NK-92 treated with Interleukin-12 subunit alpha and Interleukin-12 subunit beta, amount 100 ng/mL, for 24 hours (cell line): ENCODE results near the gene CAMK1G.

ENCODE experiments used
- DNase-seq: peaks from one replicate; lab custom pipeline; 2025; lab: John Stamatoyannopoulos, UW

The CAMK1G gene

GRCh38 chr1:209600541-209600940 is 17.0 kb downstream of the CAMK1G start:
- DNase-seq, result no peak

DNA sequence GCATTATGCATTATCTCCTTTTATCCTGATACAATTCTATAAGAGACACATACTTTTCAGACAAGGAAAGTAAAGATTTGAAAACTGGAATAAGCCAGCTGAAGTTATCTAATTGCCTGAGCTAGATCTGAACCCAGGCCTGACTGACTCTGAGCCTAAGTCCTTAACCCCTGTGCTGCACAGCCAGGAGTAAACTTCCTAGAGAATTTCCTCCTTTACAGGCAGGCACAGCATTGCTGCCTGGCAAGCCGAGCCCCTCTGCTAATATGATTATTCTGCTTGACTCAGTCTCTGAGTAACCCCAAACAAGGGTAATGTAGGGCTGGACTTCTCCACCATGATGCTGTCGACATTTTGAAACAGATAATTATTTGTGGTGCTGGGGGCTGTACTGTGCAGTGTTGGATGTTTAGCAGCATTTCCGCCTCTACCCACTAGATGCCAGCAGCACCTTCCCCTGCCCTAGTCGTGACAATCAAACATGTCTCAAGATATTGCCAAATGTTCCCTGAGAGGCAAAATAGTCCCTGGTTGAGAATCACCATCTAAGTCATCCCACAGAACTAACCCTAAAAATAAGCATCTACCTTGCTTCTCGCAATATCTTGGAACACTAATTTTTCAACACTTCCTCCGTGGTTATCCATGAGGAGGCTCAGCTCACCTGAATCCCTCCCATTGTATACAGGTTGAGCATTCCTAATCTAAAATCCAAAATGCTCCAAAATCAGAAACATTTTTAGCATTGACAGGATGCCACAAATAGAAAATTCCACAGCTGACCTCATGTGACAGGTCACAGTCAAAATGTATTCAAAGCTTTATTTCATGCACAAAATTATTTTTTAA is 18.5 kb downstream of the CAMK1G start:
- peak; percentile 7 for DNase-seq

DNA sequence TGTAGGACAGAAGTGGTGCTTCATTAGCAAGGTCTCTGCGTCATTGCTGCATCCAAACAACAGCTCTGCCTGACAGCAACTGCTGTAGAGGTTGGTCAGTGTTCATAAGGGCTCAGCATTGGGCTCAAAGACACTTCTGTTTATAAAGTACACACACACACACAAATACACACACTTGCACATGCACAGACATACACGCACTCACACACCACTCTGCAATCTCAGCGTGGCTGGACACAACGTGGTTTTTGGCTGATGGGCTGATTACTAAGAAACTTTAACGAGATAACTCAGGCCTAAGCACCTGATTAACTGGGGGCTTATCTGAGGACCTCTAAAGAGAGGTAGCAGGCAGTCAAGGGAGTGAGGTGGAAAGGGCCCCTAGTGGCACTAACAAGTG is 20.4 kb downstream of the CAMK1G start:
- no peak for DNase-seq

- DNase-seq, result no peak
Observed at GRCh38 chr1:209607102-209607794, 23.7 kb downstream of the CAMK1G start.

- no peak for DNase-seq
Observed at GRCh38 chr1:209607795-209608178, 24.3 kb downstream of the CAMK1G start.

GRCh38 chr1:209609041-209609790 is 25.7 kb downstream of the CAMK1G start:
- no peak for DNase-seq

DNA sequence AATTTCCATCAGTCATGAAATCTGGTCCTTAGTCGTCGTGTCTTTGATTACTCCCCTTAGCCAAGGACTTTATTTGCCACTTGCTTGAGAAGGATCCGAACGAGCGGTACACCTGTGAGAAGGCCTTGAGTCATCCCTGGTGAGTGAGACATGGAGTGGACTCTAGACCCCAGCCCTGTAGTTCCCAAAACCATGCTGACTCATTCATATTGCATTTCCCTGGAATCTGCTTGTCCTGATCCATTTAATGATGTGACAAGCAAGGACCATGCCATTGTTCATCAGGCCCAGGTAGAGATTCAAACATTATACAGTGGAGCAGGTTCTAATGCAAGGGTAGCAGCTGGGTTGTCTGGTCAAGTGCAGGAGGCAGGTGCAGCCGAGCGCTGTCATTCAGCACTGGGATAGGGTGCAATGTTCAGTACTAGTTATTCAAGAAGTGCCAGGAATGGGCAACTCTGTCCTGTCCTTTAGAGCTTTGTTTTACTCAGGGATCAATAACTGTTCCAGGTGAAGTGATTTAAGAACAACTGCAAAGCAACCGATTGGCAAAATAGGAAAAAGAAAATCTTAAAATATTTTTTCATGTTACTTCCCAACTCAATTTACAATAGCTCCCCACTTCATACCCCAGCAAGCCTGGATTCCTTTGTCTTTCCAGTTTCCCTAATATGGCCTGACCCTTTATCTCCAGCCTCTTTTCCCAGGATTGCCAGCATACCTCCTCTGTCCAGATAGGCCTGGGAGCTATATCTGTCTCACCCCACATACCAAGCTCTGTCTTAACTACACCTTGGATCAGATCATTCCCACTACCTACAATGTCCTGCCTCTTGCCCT is 26.5 kb downstream of the CAMK1G start:
- DNase-seq, result no peak

- DNase-seq, result no peak
Observed at GRCh38 chr1:209610631-209610905, 27.1 kb downstream of the CAMK1G start.

GRCh38 chr1:209611771-209612570 is 28.5 kb downstream of the CAMK1G start:
- no peak for DNase-seq

- DNase-seq, result no peak
Observed at GRCh38 chr1:209612646-209613399, 29.3 kb downstream of the CAMK1G start.

DNA sequence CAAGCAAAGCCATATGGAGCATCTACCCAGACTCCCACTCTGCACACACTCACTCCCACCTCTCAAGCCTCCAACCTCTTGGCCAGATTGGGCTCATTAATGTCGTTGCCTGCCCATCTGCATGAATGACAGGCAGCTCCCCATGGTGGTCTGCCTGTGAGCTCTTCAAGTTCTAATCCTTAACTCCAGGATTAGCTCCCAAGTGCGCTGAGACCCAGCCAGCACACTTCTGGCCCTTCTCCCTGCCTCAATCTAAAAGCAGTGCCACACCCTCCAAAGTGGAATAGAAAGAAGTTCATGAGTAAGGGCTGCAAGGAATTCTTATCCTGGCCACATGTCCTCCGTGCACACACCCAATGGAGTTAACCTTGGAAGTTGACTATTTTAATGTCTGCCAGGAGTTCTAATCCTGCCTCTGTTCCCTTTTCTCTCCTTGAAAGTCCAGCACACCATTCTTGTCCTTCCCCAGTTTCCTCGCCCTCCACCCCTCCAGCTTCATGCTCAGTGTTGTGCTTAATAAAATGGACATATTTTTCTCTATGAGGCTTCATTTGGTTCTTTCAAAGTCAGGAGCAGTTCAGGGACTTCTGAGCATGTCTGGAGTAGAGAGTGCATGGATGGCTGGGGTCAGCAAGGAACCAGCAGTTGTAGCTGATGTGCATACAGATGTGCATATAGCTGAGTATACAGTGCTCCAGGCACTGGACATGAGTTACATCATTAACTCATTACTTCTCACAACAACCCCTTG is 30.1 kb downstream of the CAMK1G start:
- no peak for DNase-seq

DNA sequence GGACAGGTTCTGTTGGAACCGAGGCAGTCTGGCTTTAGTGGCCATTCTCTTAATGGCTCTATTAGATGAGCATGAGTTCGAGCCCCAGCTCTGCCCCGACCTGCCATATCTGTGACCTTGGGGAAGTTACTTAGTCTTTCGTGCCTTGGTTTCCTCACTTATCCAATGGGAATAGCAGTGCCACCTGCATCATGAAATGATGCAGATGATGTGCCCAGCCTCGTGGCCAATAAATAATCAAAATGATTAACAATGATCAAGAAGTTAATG is 30.6 kb downstream of the CAMK1G start:
- no peak for DNase-seq

DNA sequence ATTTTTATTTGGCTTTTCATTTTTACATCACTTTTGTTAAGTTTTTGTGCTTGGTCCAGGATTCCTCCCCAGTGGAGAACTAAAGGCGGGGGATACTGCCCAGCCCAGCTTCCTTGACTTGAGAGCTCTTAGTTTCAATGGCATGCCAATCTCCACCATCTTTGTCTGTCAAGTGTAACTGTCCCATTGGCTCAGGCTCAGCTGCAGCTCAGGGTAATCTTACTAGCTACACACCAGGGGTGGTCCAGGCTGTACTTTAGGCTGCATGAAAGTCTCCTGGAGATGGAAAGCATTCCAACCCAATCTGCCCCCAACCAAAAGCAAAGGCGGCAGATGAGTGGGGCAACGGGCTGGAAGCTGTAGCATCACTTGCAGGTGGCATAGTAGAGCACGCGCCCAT is 31.4 kb downstream of the CAMK1G start:
- no peak for DNase-seq

DNA sequence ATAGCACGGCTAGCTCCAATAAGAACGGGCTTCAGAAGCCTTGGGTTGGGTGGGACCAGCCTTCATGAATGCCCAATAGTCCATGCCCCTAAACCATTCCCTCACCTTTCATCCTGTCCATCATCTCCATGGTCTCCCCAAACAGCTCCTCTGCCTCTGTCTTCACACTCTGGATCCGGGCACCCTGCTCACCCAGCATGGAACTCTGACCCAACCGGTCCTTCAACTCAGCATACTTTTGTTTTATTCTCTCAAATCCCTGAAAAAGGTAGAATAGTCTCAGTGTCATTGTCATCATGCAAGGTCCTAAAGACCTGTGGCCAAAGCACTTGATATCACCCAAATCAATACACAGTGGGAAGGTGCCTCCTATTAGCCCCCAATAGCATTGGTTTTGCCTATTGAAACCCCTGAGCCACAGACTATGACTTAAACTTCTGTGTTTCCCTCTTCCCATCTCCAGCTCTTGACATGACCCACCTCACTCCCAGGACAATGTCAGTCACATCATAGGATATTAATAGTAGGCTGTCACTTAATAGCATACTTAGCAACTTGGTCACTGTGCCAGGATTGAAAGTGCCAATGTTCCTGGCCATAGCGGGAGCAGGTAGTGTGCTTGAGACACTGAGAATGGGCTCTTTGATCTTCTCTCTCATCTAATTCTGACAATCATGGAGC is 33.0 kb downstream of the CAMK1G start:
- no peak for DNase-seq

GRCh38 chr1:209617047-209617673 is 33.6 kb downstream of the CAMK1G start:
- no peak for DNase-seq

DNA sequence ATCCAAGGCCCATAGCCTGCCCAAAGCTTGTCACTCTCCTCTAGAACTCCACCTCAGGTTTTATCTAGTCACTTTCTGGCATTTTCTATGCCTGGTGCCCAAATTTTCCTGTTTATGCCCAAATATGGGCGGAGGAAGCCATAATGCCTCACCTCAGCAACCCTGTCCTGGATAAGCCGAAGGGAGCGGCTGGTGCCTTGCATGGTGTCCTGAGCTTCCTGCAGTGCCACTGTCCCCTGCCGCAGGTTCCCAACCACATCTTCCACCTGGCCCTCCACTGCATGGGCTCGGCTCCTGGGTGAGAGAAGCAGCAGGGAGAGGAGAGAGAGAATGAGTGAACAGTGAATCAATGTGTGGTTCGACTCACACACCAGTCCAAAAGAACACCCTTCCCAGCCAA is 34.2 kb downstream of the CAMK1G start:
- no peak for DNase-seq

DNA sequence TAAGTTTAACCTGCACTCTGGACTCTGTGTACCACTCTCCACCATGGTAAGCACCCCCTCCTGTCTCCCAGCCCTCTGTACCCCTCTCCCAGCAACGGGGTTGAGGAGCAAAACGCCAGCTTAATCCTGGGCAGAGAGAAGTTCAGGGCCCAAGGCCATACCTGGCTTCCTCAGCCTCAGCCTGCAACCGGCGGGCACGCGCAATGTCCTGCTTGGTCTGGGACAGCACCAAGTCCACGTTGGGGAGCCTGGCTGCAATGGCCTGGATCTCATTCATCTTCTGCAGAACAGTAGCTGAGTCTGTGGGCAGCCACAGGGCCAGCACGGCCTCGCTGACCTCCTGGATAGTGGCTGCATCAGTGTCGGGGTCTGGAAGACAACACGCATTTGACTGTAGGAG is 34.8 kb downstream of the CAMK1G start:
- DNase-seq, result no peak

DNA sequence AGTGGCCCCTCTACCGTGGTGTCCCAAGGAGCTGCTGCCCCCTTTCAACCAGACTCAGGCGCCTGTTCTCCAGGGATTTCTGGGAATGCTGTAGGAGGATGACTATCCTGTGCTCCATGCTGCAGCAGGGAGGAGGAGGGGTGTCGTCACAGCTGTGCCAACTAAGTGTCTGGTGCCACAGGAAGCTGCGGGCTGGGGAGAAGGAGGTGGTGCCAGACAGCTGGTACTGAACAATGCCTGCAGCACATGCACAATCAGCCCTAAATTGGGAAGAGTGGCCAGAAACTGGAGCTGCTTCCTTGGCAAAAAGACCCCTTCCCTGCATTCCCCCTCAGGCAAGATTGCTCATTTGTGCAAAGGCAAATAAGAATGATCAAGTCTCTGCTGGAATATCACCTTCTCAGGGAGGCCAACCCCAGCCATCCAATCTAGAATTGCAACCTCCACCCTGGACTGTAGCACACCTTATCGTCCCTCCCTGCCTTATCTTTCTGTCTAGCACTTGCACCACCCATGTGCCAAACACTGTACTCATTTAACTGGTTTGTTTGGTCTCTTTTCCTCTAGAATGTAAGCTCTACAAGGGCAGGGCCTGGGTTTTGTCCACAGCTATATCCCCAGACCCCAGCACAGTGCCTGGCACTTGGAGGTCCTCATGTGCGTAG is 35.4 kb downstream of the CAMK1G start:
- DNase-seq, result no peak
